Vagina (tissue), 2 donors: ENCODE measurements around the gene GPAT3. TPM values are rescaled to one million over a fixed set of nuclear protein-coding genes. Genes with fewer than 3 reads are reported as not detected.
A peak's percentile ranks its signal among the peaks of the same experiment; 100 is the strongest.
"Not testable (repeated sequence)": the region's sequence is repeated elsewhere in the genome, so short reads cannot be mapped to it uniquely, and the experiment has no call there.

Experiments used
- DNase-seq, 2 donors: peaks; one replicate each; pipeline ENCODE4 v3.0.0-alpha.2; 2017; ENCODE audit errors: extremely low spot score in 2 of 2
- H3K27ac ChIP-seq: fragments of 200-600 bp; sonication (generic); one replicate; pipeline ENCODE4 v1.5.1; 2019
- H3K27me3 ChIP-seq: fragments of 200-600 bp; sonication (generic); one replicate; pipeline ENCODE4 v1.5.1; 2019
- H3K36me3 ChIP-seq, 2 donors: fragments of 200-600 bp; sonication (generic); one replicate each; pipeline ENCODE4 v1.5.1; 2017 to 2019
- H3K4me1 ChIP-seq: fragments of 200-600 bp; sonication (generic); one replicate; pipeline ENCODE4 v1.5.1; 2019
- H3K4me3 ChIP-seq, 2 donors: fragments of 200-600 bp; sonication (generic); 1 replicate in 1 of 2; 2 replicates in 1 of 2; pipeline ENCODE4 v1.5.1; 2016 to 2019
- H3K9me3 ChIP-seq: fragments of 200-600 bp; sonication (generic); one replicate; pipeline ENCODE4 v1.5.1; 2019
- POLR2A ChIP-seq, 2 donors: fragments of 450-650 bp; IDR thresholded peaks; one replicate each; pipeline ENCODE4 v1.6.1; 2017; ENCODE audit warnings: antibody characterized with exemption in 2 of 2, mild to moderate bottlenecking in 2 of 2, moderate library complexity in 2 of 2
- POLR2AphosphoS5 ChIP-seq, 2 donors: sonication (generic); formaldehyde crosslinking; IDR thresholded peaks; one replicate each; pipeline ENCODE4 v1.9.0; 2017; ENCODE audit warnings: antibody characterized with exemption in 2 of 2, mild to moderate bottlenecking in 2 of 2, low read depth in 1 of 2; ENCODE audit not compliant: insufficient read depth in 1 of 2
- intact Hi-C: fragments of 100-400 bp; cut with DNase I; formaldehyde crosslinking; loops from one replicate; pipeline ENCODE4 v1.15.1; 2023
- total RNA-seq: library from RNA; depleted of rRNA; stranded (reverse); fragments of >200 nt; gene quantifications from one replicate; pipeline ENCODE4 v1.2.3, GENCODE V29; 2016
- TF ChIP-seq, protein P1 (sequence below), 3 experiments: fragments of 450-650 bp in 2 of 3; fragments of 200-600 bp in 1 of 3; sonication (generic) in 1 of 3; IDR thresholded peaks; one replicate each; pipeline ENCODE4 v1.5.1; 2017 to 2019; ENCODE audit warnings: antibody characterized with exemption in 3 of 3, mild to moderate bottlenecking in 2 of 3, moderate library complexity in 2 of 3

The GPAT3 gene
- total RNA-seq: 5.2 TPM

DNA sequence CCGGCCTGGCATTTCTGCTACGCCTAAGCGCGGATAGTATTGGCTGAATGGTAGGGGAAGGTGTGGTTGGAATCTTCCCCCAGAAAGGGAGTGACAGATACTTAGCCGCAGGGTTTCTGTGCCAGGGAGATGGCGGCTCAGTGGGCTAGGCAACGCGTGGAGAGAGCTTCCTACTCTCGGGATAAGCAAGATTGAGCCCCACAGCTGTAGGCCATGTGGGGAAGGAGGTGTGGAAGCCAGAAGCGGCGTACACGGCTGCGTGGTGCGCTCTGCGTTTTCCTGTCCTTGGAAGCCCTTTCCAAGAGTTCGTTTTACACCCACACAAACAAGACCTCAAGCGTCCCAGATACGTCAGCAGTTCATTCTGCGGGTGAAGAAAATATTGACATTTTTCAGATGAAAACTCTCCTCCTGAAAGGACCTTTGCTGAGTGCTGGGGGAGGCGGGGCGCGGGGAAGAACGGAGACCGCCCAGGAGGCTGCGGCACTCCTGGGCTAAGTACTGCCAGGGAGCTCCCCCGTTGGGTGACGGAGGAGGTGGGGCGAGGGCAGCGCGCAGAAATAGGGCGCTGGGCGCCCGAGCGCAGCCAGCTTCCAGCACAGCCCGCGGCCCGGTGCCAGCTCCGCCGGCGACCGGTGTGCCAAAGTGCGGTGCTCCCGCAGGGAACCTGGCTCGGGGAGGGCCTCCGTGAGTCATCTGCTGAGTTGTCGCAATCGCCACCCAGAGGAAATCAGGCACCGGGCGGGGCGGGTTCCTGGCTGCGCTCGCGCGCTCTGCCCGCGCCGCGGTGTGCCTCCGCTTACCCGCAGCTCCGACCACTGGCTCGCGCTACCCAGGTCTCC lies at the start of gene GPAT3:
Gene GPAT3 (plus strand): TSS at position 589 of the 842 bp plus-strand sequence. CDS start 515 bp downstream, outside the sequence.
- TF ChIP-seq POLR2AphosphoS5 (IDR thresholded peaks at IDR 0.05; ENCODE audit: insufficient read depth in 1 of 2, low read depth in 1 of 2) (peak in 1 of 2 donors; percentile 87), POLR2A (IDR thresholded peaks at IDR 0.05) (peak in 1 of 2 donors; percentile 16)
- TF ChIP-seq, protein P1, sequence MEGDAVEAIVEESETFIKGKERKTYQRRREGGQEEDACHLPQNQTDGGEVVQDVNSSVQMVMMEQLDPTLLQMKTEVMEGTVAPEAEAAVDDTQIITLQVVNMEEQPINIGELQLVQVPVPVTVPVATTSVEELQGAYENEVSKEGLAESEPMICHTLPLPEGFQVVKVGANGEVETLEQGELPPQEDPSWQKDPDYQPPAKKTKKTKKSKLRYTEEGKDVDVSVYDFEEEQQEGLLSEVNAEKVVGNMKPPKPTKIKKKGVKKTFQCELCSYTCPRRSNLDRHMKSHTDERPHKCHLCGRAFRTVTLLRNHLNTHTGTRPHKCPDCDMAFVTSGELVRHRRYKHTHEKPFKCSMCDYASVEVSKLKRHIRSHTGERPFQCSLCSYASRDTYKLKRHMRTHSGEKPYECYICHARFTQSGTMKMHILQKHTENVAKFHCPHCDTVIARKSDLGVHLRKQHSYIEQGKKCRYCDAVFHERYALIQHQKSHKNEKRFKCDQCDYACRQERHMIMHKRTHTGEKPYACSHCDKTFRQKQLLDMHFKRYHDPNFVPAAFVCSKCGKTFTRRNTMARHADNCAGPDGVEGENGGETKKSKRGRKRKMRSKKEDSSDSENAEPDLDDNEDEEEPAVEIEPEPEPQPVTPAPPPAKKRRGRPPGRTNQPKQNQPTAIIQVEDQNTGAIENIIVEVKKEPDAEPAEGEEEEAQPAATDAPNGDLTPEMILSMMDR (IDR thresholded peaks at IDR 0.05): no peak
- no peaks in the 10 kb centered on the region for H3K9me3 ChIP-seq
- no peaks in the 10 kb centered on the region for H3K27me3 ChIP-seq
- intact Hi-C loops: no loop called here
- H3K4me1 ChIP-seq: peaks cover 9% of the 10 kb centered on the region
- DNase-seq: peak in 1 of 2 donors; percentile 89
- H3K4me3 ChIP-seq: peak within 1 kb of the TSS; percentile 72 to 81
- H3K27ac ChIP-seq: peak within 1 kb of the TSS; percentile 79
- no peaks in the 10 kb centered on the region for H3K36me3 ChIP-seq

DNA sequence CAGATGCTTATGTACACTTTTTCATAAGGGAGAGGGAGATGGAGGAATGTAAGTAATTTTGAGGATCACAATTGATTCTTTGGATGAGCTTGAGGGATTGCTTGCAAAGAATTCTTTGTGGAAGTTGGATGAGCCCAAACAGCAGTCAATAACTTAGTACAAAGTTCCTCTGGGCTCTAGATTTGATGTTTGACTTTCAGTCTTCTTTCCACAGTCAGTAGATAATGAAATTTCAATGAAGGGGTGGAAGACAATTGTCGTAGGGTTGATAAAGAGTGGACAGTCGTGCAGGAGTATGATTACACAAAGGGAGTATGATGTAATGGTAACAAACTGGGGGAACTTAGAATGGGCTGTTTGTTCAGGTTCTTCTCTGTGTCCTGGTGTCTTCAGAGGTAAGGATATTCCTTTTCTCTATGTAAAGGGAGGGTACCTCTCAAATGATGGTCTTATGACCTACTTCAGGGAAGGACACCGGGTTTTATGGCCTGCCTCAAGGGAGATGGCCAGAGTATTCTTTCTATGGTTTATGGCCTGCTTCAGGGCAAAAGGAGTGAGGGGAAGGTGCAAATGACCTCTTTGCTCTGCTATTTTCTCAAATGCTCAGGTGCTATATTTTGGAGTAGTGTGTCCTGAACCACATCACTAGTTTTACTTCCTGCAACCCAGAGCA lies 49.3 kb upstream of the GPAT3 start:
- no peak for DNase-seq
- H3K4me3 ChIP-seq: no peak overlapping the region
- no peaks in the 10 kb centered on the region for H3K36me3 ChIP-seq
- no peaks in the 10 kb centered on the region for H3K27me3 ChIP-seq
- TF ChIP-seq POLR2A (IDR thresholded peaks at IDR 0.05): no peak
- no peak for TF ChIP-seq POLR2AphosphoS5 (IDR thresholded peaks at IDR 0.05; ENCODE audit: insufficient read depth in 1 of 2, low read depth in 1 of 2)
- TF ChIP-seq, protein P1 (IDR thresholded peaks at IDR 0.05): no peak
- H3K27ac ChIP-seq: no peak overlapping the region
- intact Hi-C loops: no loop called here
- no peaks in the 10 kb centered on the region for H3K9me3 ChIP-seq
- peaks cover 23% of the 10 kb centered on the region for H3K4me1 ChIP-seq

DNA sequence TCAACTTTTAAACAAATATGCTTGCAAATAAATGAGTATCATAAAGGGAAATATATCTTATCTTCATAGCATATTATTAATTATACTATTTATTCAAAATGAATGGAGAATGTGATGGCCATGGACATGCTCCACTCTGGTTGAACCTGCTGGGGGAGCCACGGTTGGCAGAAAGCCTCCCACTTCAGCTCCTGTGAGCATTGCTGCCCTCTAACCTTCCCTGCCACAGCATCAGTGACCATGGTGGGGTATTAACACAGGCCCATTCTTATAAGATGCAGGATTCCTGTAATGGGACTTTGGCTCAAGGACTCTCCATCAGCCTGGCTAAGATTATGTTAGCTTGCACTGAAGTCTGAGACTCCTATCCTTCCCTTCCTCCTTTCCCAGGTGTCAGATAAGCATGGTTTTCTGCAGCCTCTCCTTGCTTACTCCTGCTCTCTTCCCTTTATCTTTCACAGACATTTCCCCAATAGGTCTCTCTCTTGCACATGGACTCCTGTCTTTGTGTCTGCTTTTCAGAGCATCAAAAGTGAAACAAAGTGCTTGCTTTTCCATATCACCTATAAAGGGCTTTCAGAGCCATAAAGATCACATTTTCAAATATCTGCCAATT lies 46.1 kb upstream of the GPAT3 start:
- no peak overlapping the region for H3K27ac ChIP-seq
- intact Hi-C loops: loop anchor here (10.0 kb wide), 1 partner anchor 145 kb away; no protein-coding TSS in a partner anchor
- TF ChIP-seq, protein P1 (IDR thresholded peaks at IDR 0.05): no peak
- no peak for TF ChIP-seq POLR2AphosphoS5 (IDR thresholded peaks at IDR 0.05; ENCODE audit: insufficient read depth in 1 of 2, low read depth in 1 of 2)
- TF ChIP-seq POLR2A (IDR thresholded peaks at IDR 0.05): no peak
- H3K4me3 ChIP-seq: no peak overlapping the region
- no peaks in the 10 kb centered on the region for H3K36me3 ChIP-seq
- peaks cover 6% of the 10 kb centered on the region for H3K4me1 ChIP-seq
- no peaks in the 10 kb centered on the region for H3K27me3 ChIP-seq
- no peak for DNase-seq
- H3K9me3 ChIP-seq: no peaks in the 10 kb centered on the region

DNA sequence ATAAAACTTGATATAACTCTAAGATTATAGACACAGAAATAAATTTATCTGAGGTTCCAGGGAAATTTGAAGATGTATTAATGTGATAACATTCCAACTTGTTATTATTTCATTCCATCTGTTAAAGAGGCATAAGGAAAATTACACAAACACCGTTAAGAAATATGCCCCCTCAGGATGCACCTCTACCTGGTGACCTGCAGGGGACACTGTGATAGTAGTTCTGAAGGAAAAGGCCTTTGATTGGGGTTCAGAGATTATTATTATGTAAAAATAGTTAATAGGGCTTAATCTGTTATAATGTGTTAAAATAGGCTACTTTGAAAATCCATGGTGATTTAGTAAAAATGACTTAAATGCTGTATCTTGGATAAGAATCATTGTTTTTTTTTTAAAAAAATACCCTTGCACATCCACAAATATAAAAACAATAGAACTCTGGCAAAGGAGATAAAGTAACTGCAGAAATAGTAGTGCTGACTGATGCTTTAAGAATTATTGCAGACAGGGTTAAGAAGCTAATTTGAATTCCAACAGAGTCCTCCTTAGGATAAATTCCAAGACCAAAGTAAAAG lies 44.9 kb upstream of the GPAT3 start:
- H3K9me3 ChIP-seq: no peaks in the 10 kb centered on the region
- DNase-seq: no peak
- no peak overlapping the region for H3K27ac ChIP-seq
- H3K36me3 ChIP-seq: no peaks in the 10 kb centered on the region
- no peaks in the 10 kb centered on the region for H3K27me3 ChIP-seq
- H3K4me3 ChIP-seq: no peak overlapping the region
- no peak for TF ChIP-seq POLR2A (IDR thresholded peaks at IDR 0.05)
- TF ChIP-seq, protein P1 (IDR thresholded peaks at IDR 0.05): peak in 2 of 3 experiments; percentile 15 to 29
- H3K4me1 ChIP-seq: no peaks in the 10 kb centered on the region
- intact Hi-C loops: loop anchor here (10.0 kb wide), 1 partner anchor 144 kb away; no protein-coding TSS in a partner anchor

DNA sequence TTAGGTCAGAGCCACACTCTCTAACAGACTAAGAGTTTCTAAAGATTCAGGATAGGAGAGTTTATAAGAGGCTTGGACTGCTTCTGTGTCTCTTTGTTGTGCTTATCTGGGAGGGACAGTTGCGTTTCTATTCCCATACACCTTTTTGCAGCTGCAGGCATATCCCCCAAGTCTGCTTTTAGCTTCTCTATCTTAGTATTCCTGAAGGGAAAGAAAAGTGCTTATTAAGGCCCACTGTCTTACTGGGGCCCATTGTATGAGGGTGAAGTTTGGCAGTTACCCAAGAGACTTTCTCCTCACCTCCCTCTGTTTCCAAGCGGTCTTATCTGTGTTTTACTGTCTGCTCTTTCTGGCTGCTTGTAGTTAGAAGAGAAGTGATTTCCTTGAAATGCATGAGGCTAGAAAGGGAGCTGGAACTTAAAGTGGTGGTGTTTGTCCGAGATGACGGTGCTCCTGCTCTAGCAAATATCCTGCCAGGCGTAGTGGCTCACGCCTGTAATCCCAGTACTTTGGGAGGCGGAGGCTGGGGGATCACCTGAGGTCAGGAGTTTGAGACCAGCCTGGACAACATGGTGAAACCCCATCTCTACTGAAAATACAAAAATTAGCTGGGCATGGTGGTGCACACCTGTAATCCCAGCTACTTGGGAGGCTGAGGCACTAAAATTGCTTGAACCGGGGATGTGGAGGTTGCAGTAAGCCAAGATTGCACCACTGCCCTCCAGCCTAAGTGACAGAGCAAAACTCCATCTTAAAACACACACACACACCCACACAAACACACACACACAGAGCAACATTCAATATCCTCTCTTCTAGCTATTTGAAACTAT lies 39.6 kb upstream of the GPAT3 start:
- intact Hi-C loops: loop anchor here (10.0 kb wide), 1 partner anchor 138 kb away; no protein-coding TSS in a partner anchor
- DNase-seq, H3K4me1 ChIP-seq, H3K27ac ChIP-seq, H3K27me3 ChIP-seq, H3K4me3 ChIP-seq, H3K36me3 ChIP-seq, H3K9me3 ChIP-seq: not testable (repeated sequence)
